ENCODE results near the gene FNDC8. TPM values are rescaled to one million over a fixed set of nuclear protein-coding genes. Genes with fewer than 3 reads are reported as not detected.

Gene FNDC8
- total and polyA plus RNA-seq, 2 of the 8 experiments (the other 6 are each of a cell fraction or from before 2014, with no cell fraction given) = not detected

GRCh38 chr17:35148144-35148543, 26.7 kb downstream of the FNDC8 start:
- Histone ChIP-seq H3K23ac (ENCODE audit: insufficient read length) (no peak overlapping the region), H3K4ac (replicated peaks; ENCODE audit: insufficient read length, low read depth, low read length) (no peak overlapping the region), H3K56ac (replicated peaks; ENCODE audit: insufficient read length, low read depth, low read length) (no peak overlapping the region), H3K14ac (ENCODE audit: insufficient read length) (no peak overlapping the region), H2BK120ac (replicated peaks; ENCODE audit: low read depth, low read length) (no peak overlapping the region), H3K27ac (ENCODE audit: low read depth, low read length) (no peak overlapping the region), H3K4me2 (ENCODE audit: insufficient read depth in 1 of 2, low read depth in 2 of 2, low read length in 2 of 2) (no peak overlapping the region), H4K20me1 (replicated peaks in 1 of 2; ENCODE audit: control insufficient read depth in 1 of 2, insufficient read depth in 2 of 2, low read length in 2 of 2) (no peaks in the 10 kb centered on the region), H2BK12ac (ENCODE audit: low read depth, low read length) (peak overlapping the region; percentile 9; the same call in 1 of the 2 replicates), H2AFZ (ENCODE audit: low read length) (no peak overlapping the region), H2BK5ac (ENCODE audit: low read depth, low read length) (no peak overlapping the region), H3K4me3 (ENCODE audit: extremely low read depth in 1 of 4, insufficient read depth in 2 of 4, low read depth in 3 of 4, low read length in 4 of 4) (no peak overlapping the region), H2BK15ac (ENCODE audit: low read length) (no peak overlapping the region), H2BK20ac (ENCODE audit: low read length) (0 out of 2 replicates have a peak overlapping the region, but pooled peaks have one; percentile 61), H4K8ac (ENCODE audit: extremely low read depth, insufficient read depth, low read length) (no peak overlapping the region; the same call in 1 of the 2 replicates), H3K18ac (ENCODE audit: extremely low read depth, low read length) (no peak overlapping the region), H3K36me3 (ENCODE audit: control insufficient read depth in 2 of 4, insufficient read depth in 4 of 4, low read length in 3 of 4) (no peaks in the 10 kb centered on the region), H3K79me2 (ENCODE audit: control insufficient read depth in 1 of 2, insufficient read depth in 2 of 2, low read length in 2 of 2) (no peaks in the 10 kb centered on the region), H2AK5ac (ENCODE audit: low read depth, low read length) (no peak overlapping the region), H4K5ac (ENCODE audit: insufficient read length, low read depth, low read length) (no peak overlapping the region), H3K9ac (replicated peaks in 1 of 4; ENCODE audit: extremely low read depth in 1 of 4, low read depth in 3 of 4, low read length in 3 of 4) (no peak overlapping the region), H3K4me1 (replicated peaks in 1 of 4; ENCODE audit: control insufficient read depth in 3 of 4, insufficient read depth in 4 of 4, low read length in 3 of 4) (peaks cover 0 to 3% (median 1%) of the 10 kb centered on the region in 4 experiments; a peak in 2 of 7 replicates), H4K91ac (replicated peaks; ENCODE audit: insufficient read length, low read length) (no peak overlapping the region), H3K9me3 (ENCODE audit: insufficient read depth in 2 of 2, low read depth in 1 of 2, low read length in 1 of 2) (no peaks in the 10 kb centered on the region), H3K27me3 (replicated peaks in 1 of 4; ENCODE audit: control insufficient read depth in 3 of 4, extremely low read depth in 1 of 4, insufficient read depth in 3 of 4, low read length in 3 of 4) (no peaks in the 10 kb centered on the region), H3K79me1 (ENCODE audit: low read depth, low read length) (no peaks in the 10 kb centered on the region), H3K23me2 (ENCODE audit: low read depth, low read length) (no peaks in the 10 kb centered on the region)
- WGBS, 2 experiments (ENCODE audit: extremely low coverage in 1 of 2, insufficient coverage in 1 of 2, insufficient read length in 1 of 2, insufficient replicate concordance in 2 of 2, low coverage in 1 of 2, low lambda C conversion rate in 2 of 2, missing lambda C conversion rate in 1 of 2) = 89% methylated on average over 9 of the region's 9 CpGs; no CpG with 5 or more reads in 1 of the 2 experiments
- FAIRE-seq = no peak
- TF ChIP-seq JUN (IDR thresholded peaks at IDR 0.05; ENCODE audit: low read depth, low read length) (no peak), CHD1 (IDR thresholded peaks at IDR 0.05; ENCODE audit: low read depth, low read length) (no peak), TBP (IDR thresholded peaks at IDR 0.05; ENCODE audit: low read depth, low read length) (no peak), YY1 (IDR thresholded peaks at IDR 0.05; ENCODE audit: low read depth, low read length) (no peak), HDAC2 (IDR thresholded peaks at IDR 0.05; ENCODE audit: borderline replicate concordance in 1 of 2, low read depth in 2 of 2, low read length in 2 of 2) (no peak), CTBP2 (IDR thresholded peaks at IDR 0.05; ENCODE audit: borderline replicate concordance, insufficient read depth, insufficient read length, low read length) (no peak)
- TF ChIP-seq, protein P1, sequence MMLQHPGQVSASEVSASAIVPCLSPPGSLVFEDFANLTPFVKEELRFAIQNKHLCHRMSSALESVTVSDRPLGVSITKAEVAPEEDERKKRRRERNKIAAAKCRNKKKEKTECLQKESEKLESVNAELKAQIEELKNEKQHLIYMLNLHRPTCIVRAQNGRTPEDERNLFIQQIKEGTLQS (IDR thresholded peaks at IDR 0.05; ENCODE audit: insufficient read depth, low read depth, low read length) = no peak
- DNase-seq (ENCODE audit: low read depth in 1 of 2, low spot score in 2 of 2) = no peak
- CTCF ChIA-PET (ENCODE audit: partially characterized antibody) = interaction anchor here (1.2 to 2.6 kb wide), 4 partner anchors 19 to 391 kb away, joined by 3 to 9 read pairs (median 3); no protein-coding TSS in a partner anchor
- POLR2A ChIA-PET (ENCODE audit: partially characterized antibody) = interaction anchor here (1.4 to 2.6 kb wide), 2 partner anchors 11 to 14 kb away, joined by 4 to 10 read pairs; no protein-coding TSS in a partner anchor
